PC-9 (cell line): Measurements from ENCODE around the gene BCAR3.

Experiments used
- EZH2 ChIP-seq: fragments of 200-600 bp; sonication (generic); IDR thresholded peaks from 2 replicates; pipeline ENCODE4 v1.8.0; 2017; ENCODE audit warnings: antibody characterized with exemption, low read depth
- TF ChIP-seq, protein P1 (sequence below): fragments of 200-600 bp; sonication (generic); conservative IDR thresholded peaks from 2 replicates; pipeline ENCODE4 v1.6.1; 2017; ENCODE audit warnings: mixed run types, antibody characterized with exemption, mild to moderate bottlenecking, moderate library complexity

DNA sequence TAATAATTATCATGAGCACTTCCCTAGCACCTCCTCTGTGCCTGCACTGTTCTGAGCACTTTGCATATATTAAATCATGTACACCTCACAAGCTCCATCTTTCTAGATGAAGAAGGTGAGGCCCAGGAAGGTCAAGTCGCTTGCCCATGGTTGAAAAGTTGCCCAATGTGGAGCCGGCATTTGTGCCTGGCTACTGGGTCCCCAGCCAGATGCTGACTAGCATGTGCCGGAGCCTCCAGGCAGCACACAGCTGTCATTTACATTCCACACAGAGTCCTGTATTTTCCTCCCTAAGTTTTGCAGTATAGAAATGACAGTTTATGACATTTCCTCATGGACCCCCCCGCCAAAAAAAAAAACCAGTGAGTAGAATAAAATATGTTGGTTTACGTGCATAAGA lies 94.3 kb downstream of the BCAR3 start:
- TF ChIP-seq, protein P1, sequence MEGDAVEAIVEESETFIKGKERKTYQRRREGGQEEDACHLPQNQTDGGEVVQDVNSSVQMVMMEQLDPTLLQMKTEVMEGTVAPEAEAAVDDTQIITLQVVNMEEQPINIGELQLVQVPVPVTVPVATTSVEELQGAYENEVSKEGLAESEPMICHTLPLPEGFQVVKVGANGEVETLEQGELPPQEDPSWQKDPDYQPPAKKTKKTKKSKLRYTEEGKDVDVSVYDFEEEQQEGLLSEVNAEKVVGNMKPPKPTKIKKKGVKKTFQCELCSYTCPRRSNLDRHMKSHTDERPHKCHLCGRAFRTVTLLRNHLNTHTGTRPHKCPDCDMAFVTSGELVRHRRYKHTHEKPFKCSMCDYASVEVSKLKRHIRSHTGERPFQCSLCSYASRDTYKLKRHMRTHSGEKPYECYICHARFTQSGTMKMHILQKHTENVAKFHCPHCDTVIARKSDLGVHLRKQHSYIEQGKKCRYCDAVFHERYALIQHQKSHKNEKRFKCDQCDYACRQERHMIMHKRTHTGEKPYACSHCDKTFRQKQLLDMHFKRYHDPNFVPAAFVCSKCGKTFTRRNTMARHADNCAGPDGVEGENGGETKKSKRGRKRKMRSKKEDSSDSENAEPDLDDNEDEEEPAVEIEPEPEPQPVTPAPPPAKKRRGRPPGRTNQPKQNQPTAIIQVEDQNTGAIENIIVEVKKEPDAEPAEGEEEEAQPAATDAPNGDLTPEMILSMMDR, result no peak
- TF ChIP-seq EZH2, result no peak
